HepG2 (cell line): ENCODE measurements around the gene CTNND2. TPM values are rescaled to one million over a fixed set of nuclear protein-coding genes. Genes with fewer than 3 reads are reported as not detected.

ENCODE experiments used
- ATAC-seq: fragments of 200-7000 bp; cut with Tn5 transposase; 3 replicates; pipeline ENCODE4 v1.9.1; 2020; ENCODE audit warnings: mild to moderate bottlenecking, moderate library complexity
- BruUV-seq: library from RNA; stranded (reverse); fragments of 400-500 nt; replicated peaks from 2 replicates; lab custom pipeline; 2021; lab: Mats Ljungman, UMichigan
- CTCF ChIA-PET: fragments of 300-600 bp; formaldehyde crosslinking; extraction: SDS; loops from one replicate; lab custom pipeline; 2021; ENCODE audit warnings: low total read pairs, inconsistent platforms, low intra/inter-chr PET ratio; lab: Yijun Ruan, JAX
- POLR2A ChIA-PET: fragments of 350-600 bp; sonication (Branson Sonifier 250); formaldehyde crosslinking; loops from one replicate; lab custom pipeline; 2020; ENCODE audit warnings: antibody characterized with exemption, inconsistent platforms; lab: Yijun Ruan, JAX
- DNase-seq: peaks from one replicate; pipeline ENCODE4 v3.0.0-alpha.2; 2015; ENCODE audit warnings: low spot score
- FAIRE-seq: peaks from 3 replicates; lab custom pipeline; 2011; peaks lifted over from hg19 to GRCh38; lab: Jason Lieb, UNC
- H2AFZ ChIP-seq: one replicate; pipeline ENCODE4 v1.6.1; 2011; ENCODE audit warnings: low read length, inconsistent platforms
- H3K27ac ChIP-seq: fragments of 300-600 bp; 3 replicates; pipeline ENCODE4 v1.8.0; 2011; ENCODE audit warnings: mixed run types, mild to moderate bottlenecking, mixed read lengths, low read length, inconsistent platforms; ENCODE audit not compliant: insufficient read depth; ENCODE audit errors: extremely low read length
- H3K27me3 ChIP-seq, 2 experiments: fragments of 200-600 bp in 1 of 2; 2 replicates in 1 of 2; 3 replicates in 1 of 2; pipeline versions ENCODE4 v1.6.0 to v1.8.0; 2011; ENCODE audit warnings: low read length in 2 of 2, mild to moderate bottlenecking in 2 of 2, moderate library complexity in 2 of 2, inconsistent platforms in 1 of 2; ENCODE audit not compliant: insufficient read depth in 2 of 2, control insufficient read depth in 1 of 2
- H3K36me3 ChIP-seq, 2 experiments: fragments of 200-600 bp in 1 of 2; replicated peaks in 1 of 2; 2 replicates in 1 of 2; 3 replicates in 1 of 2; pipeline versions ENCODE4 v1.5.1 to v1.8.0; 2011; ENCODE audit warnings: low read length in 2 of 2, inconsistent platforms in 1 of 2; ENCODE audit not compliant: insufficient read depth in 2 of 2, control insufficient read depth in 1 of 2
- H3K4me1 ChIP-seq: 2 replicates; pipeline ENCODE4 v1.5.1; 2012; ENCODE audit warnings: low read length, inconsistent platforms; ENCODE audit not compliant: insufficient read depth
- H3K4me2 ChIP-seq: 2 replicates; pipeline ENCODE4 v1.6.0; 2011; ENCODE audit warnings: low read depth, low read length, inconsistent platforms
- H3K4me3 ChIP-seq, 3 experiments: fragments of 200-600 bp in 1 of 3; sonication (generic), shearing (Covaris generic) in 1 of 3; replicated peaks in 1 of 3; 2 replicates each; pipeline ENCODE4 v1.5.1; 2011 to 2016; ENCODE audit warnings: low read length in 3 of 3, inconsistent platforms in 2 of 3, low read depth in 2 of 3, mild to moderate bottlenecking in 2 of 3, control low read depth in 1 of 3, mixed read lengths in 1 of 3; ENCODE audit not compliant: insufficient read depth in 1 of 3
- H3K79me2 ChIP-seq: one replicate; pipeline ENCODE4 v1.6.1; 2011; ENCODE audit warnings: low read length, inconsistent platforms; ENCODE audit not compliant: insufficient read depth
- H3K9ac ChIP-seq: 2 replicates; pipeline ENCODE4 v1.6.0; 2011; ENCODE audit warnings: mild to moderate bottlenecking, low read depth, low read length, inconsistent platforms; ENCODE audit not compliant: insufficient read depth
- H3K9me3 ChIP-seq: 2 replicates; pipeline ENCODE4 v1.5.1; 2012; ENCODE audit warnings: mild to moderate bottlenecking, low read length
- H4K20me1 ChIP-seq: 2 replicates; pipeline ENCODE4 v1.6.0; 2011; ENCODE audit warnings: inconsistent platforms, mild to moderate bottlenecking, low read length, moderate library complexity; ENCODE audit not compliant: insufficient read depth
- CEBPB ChIP-seq: IDR thresholded peaks from 2 replicates; pipeline ENCODE4 v1.6.1; 2011; ENCODE audit warnings: low read depth, low read length, improper control_type of control experiment, borderline replicate concordance
- MXD1 ChIP-seq: sonication (generic); formaldehyde crosslinking; IDR thresholded peaks from 2 replicates; pipeline ENCODE4 v1.4.0; 2020; ENCODE audit warnings: mild to moderate bottlenecking, missing genetic modification reagents
- NFE2L2 ChIP-seq: fragments of 150-350 bp; IDR thresholded peaks from 2 replicates; pipeline ENCODE4 v1.6.1; 2014; ENCODE audit warnings: low read length
- SKIL ChIP-seq: sonication (generic); formaldehyde crosslinking; IDR thresholded peaks from 2 replicates; pipeline ENCODE4 v1.8.0; 2022; ENCODE audit warnings: missing genetic modification reagents, mild to moderate bottlenecking, moderate library complexity, borderline replicate concordance
- YY1 ChIP-seq: IDR thresholded peaks from 2 replicates; pipeline ENCODE4 v1.6.1; 2011; ENCODE audit warnings: low read length, low read depth, moderate library complexity, mild to moderate bottlenecking; ENCODE audit not compliant: insufficient read depth, insufficient replicate concordance
- ZNF337 ChIP-seq: sonication (generic); formaldehyde crosslinking; IDR thresholded peaks from 2 replicates; pipeline ENCODE4 v1.5.1; 2020; ENCODE audit warnings: missing genetic modification reagents, low read depth, mild to moderate bottlenecking, borderline replicate concordance
- ZNF468 ChIP-seq: sonication (generic); formaldehyde crosslinking; IDR thresholded peaks from 2 replicates; pipeline ENCODE4 v1.8.0; 2022; ENCODE audit warnings: mild to moderate bottlenecking, moderate library complexity, missing genetic modification reagents
- WGBS: methylation state at CpG from one replicate; pipeline ENCODE4 v1.1.6; 2017; ENCODE audit warnings: low lambda C conversion rate; 5-methylcytosine and 5-hydroxymethylcytosine counted together
- in situ Hi-C: cut with HindIII; loops from 2 replicates; pipeline ENCODE4 v1.10.0; 2017; ENCODE audit warnings: low pct_unique_long_range_greater_than_20kb; ENCODE audit not compliant: extremely low pct_ligation_motif_present
- intact Hi-C: fragments of 100-400 bp; cut with micrococcal nuclease; formaldehyde crosslinking; loops from one replicate; pipeline ENCODE4 v1.10.0; 2022; ENCODE audit not compliant: unreplicated experiment
- polyA plus RNA-seq, 8 experiments: library from polyadenylated mRNA; depleted of rRNA in 3 of 8; stranded (reverse) in 7 of 8; unstranded in 1 of 8; fragments of >200 nt; fragmentation: Illumina TruSeq in 4 of 8; extraction: Trizol in 4 of 8; gene quantifications; 2 replicates each; pipeline versions ENCODE4 v1.2.1 to v1.2.3, GENCODE V29; 2011 to 2016; ENCODE audit warnings: low read depth in 4 of 8, missing spikeins in 1 of 8, mixed read lengths in 1 of 8; ENCODE audit not compliant: insufficient read depth in 1 of 8
- total RNA-seq, 5 experiments: library from RNA; depleted of rRNA; stranded (reverse); fragments of >200 nt; fragmentation: Illumina TruSeq; extraction: Trizol; gene quantifications; 2 replicates each; pipeline ENCODE4 v1.2.3, GENCODE V29; 2016; ENCODE audit warnings: low read depth in 1 of 5

Gene CTNND2
- total and polyA plus RNA-seq, 2 of the 13 experiments (the other 11 are each of a cell fraction or from before 2014, with no cell fraction given) = not detected

DNA sequence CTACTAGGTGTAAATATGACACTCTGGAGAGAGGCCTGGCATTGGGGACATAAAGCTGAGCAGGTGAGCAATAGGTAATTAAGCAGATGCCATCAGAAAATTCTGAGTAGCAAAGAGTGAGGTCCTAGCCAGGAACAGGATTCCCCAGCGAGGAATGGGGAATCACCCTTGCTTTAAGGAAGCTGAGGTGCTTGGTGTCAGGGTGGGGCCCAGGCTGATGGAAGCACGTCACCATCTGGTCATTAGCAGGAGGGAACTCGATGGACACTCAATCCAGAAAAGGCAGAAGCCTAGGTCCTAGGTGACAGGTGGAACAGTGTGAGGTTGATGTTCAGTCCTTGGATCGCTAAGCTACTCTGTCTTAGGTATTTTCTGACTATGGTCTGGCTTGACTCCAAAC lies 580.5 kb downstream of the CTNND2 start:
- ChIA-PET CTCF (no interaction called here), POLR2A (no interaction called here)
- Histone ChIP-seq H4K20me1 (no peaks in the 10 kb centered on the region), H3K36me3 (no peaks in the 10 kb centered on the region), H3K79me2 (no peaks in the 10 kb centered on the region), H3K27me3 (no peaks in the 10 kb centered on the region), H2AFZ (no peak overlapping the region), H3K27ac (no peak overlapping the region), H3K9me3 (no peaks in the 10 kb centered on the region), H3K9ac (no peak overlapping the region), H3K4me1 (no peaks in the 10 kb centered on the region), H3K4me2 (no peak overlapping the region), H3K4me3 (no peak overlapping the region)
- in situ Hi-C loops = no loop called here
- no peak for ATAC-seq
- FAIRE-seq = no peak
- no peak for DNase-seq
- WGBS = 24% methylated on average over 4 of the region's 4 CpGs
- no peak for TF ChIP-seq YY1
- no peak for TF ChIP-seq ZNF468 (CRISPR knock-in tag)
- no peak for TF ChIP-seq SKIL (CRISPR knock-in tag)
- no peak for TF ChIP-seq MXD1
- no TSS peak for BruUV-seq
- intact Hi-C loops = no loop called here

GRCh38 chr5:11322133-11322532 lies 582.1 kb downstream of the CTNND2 start:
- no peak overlapping the region for H3K4me3 ChIP-seq
- H3K27ac ChIP-seq = no peak overlapping the region
- no peaks in the 10 kb centered on the region for H3K27me3 ChIP-seq
- H3K9me3 ChIP-seq = no peaks in the 10 kb centered on the region
- BruUV-seq = no TSS peak
- 73% methylated on average over 2 of the region's 2 CpGs for WGBS
- ChIA-PET CTCF (no interaction called here), POLR2A (no interaction called here)
- ATAC-seq = no peak
- in situ Hi-C loops = no loop called here
- H3K4me2 ChIP-seq = no peak overlapping the region
- no peak for DNase-seq
- H3K36me3 ChIP-seq = no peaks in the 10 kb centered on the region
- H2AFZ ChIP-seq = no peak overlapping the region
- TF ChIP-seq CEBPB (peak; percentile 63), ZNF337 (CRISPR knock-in tag) (no peak), NFE2L2 (no peak)
- TF ChIP-seq, all 625 proteins: peak for 1
- FAIRE-seq = no peak
- no peaks in the 10 kb centered on the region for H3K79me2 ChIP-seq
- H3K9ac ChIP-seq = no peak overlapping the region
- no peaks in the 10 kb centered on the region for H3K4me1 ChIP-seq
- no peaks in the 10 kb centered on the region for H4K20me1 ChIP-seq
- intact Hi-C loops = no loop called here
